IMR-90 (cell line): ENCODE data around the gene CSNK2A1. TPM values are rescaled to one million over a fixed set of nuclear protein-coding genes. Genes with fewer than 3 reads are reported as not detected.
A peak's percentile ranks its signal among the peaks of the same experiment; 100 is the strongest.
"Not testable (repeated sequence)": the region's sequence is repeated elsewhere in the genome, so short reads cannot be mapped to it uniquely, and the experiment has no call there.

Experiments
- ATAC-seq: fragments of 200-7000 bp; cut with Tn5 transposase; 2 replicates; pipeline ENCODE4 v1.9.1; 2020; ENCODE audit warnings: low read depth, mild to moderate bottlenecking, moderate library complexity
- BruUV-seq: library from RNA; stranded (reverse); fragments of 400-500 nt; replicated peaks from 2 replicates; lab custom pipeline; 2021; lab: Mats Ljungman, UMichigan
- CTCF ChIA-PET: fragments of 300-600 bp; formaldehyde crosslinking; extraction: SDS; loops from one replicate; lab custom pipeline; 2021; ENCODE audit warnings: antibody characterized with exemption; lab: Yijun Ruan, JAX
- POLR2A ChIA-PET: fragments of 300-600 bp; sonication (Branson Sonifier 250); formaldehyde crosslinking; loops from one replicate; lab custom pipeline; 2022; ENCODE audit warnings: antibody characterized with exemption; ENCODE audit not compliant: unreplicated experiment; lab: Charles Lee
- DNase-seq: peaks from one replicate; pipeline ENCODE4 v3.0.0; 2013
- H2AFZ ChIP-seq: replicated peaks from 2 replicates; pipeline ENCODE3; 2013; ENCODE audit warnings: low read length, mild to moderate bottlenecking; ENCODE audit not compliant: poor library complexity
- H2AK5ac ChIP-seq: 2 replicates; pipeline ENCODE4 v1.6.1; 2013; ENCODE audit warnings: low read depth, low read length, inconsistent platforms
- H2AK9ac ChIP-seq: replicated peaks from 2 replicates; pipeline ENCODE3; 2013; ENCODE audit warnings: mild to moderate bottlenecking, low read depth, low read length, moderate library complexity; ENCODE audit not compliant: poor library complexity
- H2BK120ac ChIP-seq: 2 replicates; pipeline ENCODE4 v1.6.1; 2013; ENCODE audit warnings: low read depth, low read length, inconsistent platforms
- H2BK15ac ChIP-seq: 3 replicates; pipeline ENCODE4 v1.6.1; 2013; ENCODE audit warnings: low read depth, low read length, inconsistent platforms
- H2BK20ac ChIP-seq: 2 replicates; pipeline ENCODE4 v1.6.1; 2013; ENCODE audit warnings: low read depth, mild to moderate bottlenecking, inconsistent platforms, low read length, moderate library complexity
- H2BK5ac ChIP-seq: 2 replicates; pipeline ENCODE4 v1.6.1; 2013; ENCODE audit warnings: mild to moderate bottlenecking, low read depth, low read length, inconsistent platforms; ENCODE audit not compliant: poor library complexity, severe bottlenecking
- H3K14ac ChIP-seq: replicated peaks from 2 replicates; pipeline ENCODE4 v1.6.1; 2013; ENCODE audit warnings: low read depth, low read length, inconsistent platforms
- H3K18ac ChIP-seq: 2 replicates; pipeline ENCODE4 v1.6.1; 2013; ENCODE audit warnings: low read depth, low read length, control low read depth
- H3K23ac ChIP-seq: 2 replicates; pipeline ENCODE4 v1.6.1; 2013; ENCODE audit warnings: low read depth, low read length, inconsistent platforms
- H3K27ac ChIP-seq: 2 replicates; pipeline ENCODE4 v1.5.1; 2013; ENCODE audit warnings: mild to moderate bottlenecking, control low read depth, low read length; ENCODE audit not compliant: insufficient read depth
- H3K27me3 ChIP-seq: 2 replicates; pipeline ENCODE4 v1.6.1; 2013; ENCODE audit warnings: low read length; ENCODE audit not compliant: control insufficient read depth, insufficient read depth
- H3K36me3 ChIP-seq: 2 replicates; pipeline ENCODE4 v1.6.1; 2013; ENCODE audit warnings: low read length, mixed read lengths; ENCODE audit not compliant: control insufficient read depth, insufficient read depth
- H3K4ac ChIP-seq: 2 replicates; pipeline ENCODE4 v1.6.1; 2013; ENCODE audit warnings: low read depth, low read length, inconsistent platforms
- H3K4me1 ChIP-seq: 2 replicates; pipeline ENCODE4 v1.6.1; 2013; ENCODE audit warnings: low read length, mixed read lengths; ENCODE audit not compliant: control insufficient read depth, insufficient read depth
- H3K4me2 ChIP-seq: 2 replicates; pipeline ENCODE4 v1.6.1; 2013; ENCODE audit warnings: low read depth, mild to moderate bottlenecking, control low read depth, low read length, moderate library complexity
- H3K4me3 ChIP-seq: 2 replicates; pipeline ENCODE4 v1.5.1; 2013; ENCODE audit warnings: low read depth, mild to moderate bottlenecking, control low read depth, low read length, moderate library complexity; ENCODE audit not compliant: insufficient read depth
- H3K56ac ChIP-seq: 2 replicates; pipeline ENCODE4 v1.6.1; 2013; ENCODE audit warnings: low read length, inconsistent platforms; ENCODE audit not compliant: insufficient read depth; ENCODE audit errors: extremely low read depth
- H3K79me1 ChIP-seq, 2 experiments: 2 replicates each; pipeline ENCODE4 v1.6.1; 2013; ENCODE audit warnings: low read length in 2 of 2, inconsistent platforms in 1 of 2, low read depth in 1 of 2
- H3K9ac ChIP-seq: 2 replicates; pipeline ENCODE4 v1.6.1; 2013; ENCODE audit warnings: low read depth, low read length, control low read depth
- H3K9me1 ChIP-seq: 2 replicates; pipeline ENCODE4 v1.6.1; 2013; ENCODE audit warnings: low read length, inconsistent platforms; ENCODE audit not compliant: insufficient read depth
- H3K9me3 ChIP-seq: 2 replicates; pipeline ENCODE4 v1.6.1; 2013; ENCODE audit warnings: low read length; ENCODE audit not compliant: control insufficient read depth, insufficient read depth
- H4K20me1 ChIP-seq: 2 replicates; pipeline ENCODE4 v1.6.1; 2013; ENCODE audit warnings: low read length, inconsistent platforms; ENCODE audit not compliant: insufficient read depth
- H4K5ac ChIP-seq: 2 replicates; pipeline ENCODE4 v1.6.1; 2013; ENCODE audit warnings: mild to moderate bottlenecking, low read depth, low read length, control low read depth
- H4K8ac ChIP-seq, 2 experiments: 2 replicates each; pipeline ENCODE4 v1.6.1; 2013; ENCODE audit warnings: low read depth in 2 of 2, low read length in 2 of 2, control low read depth in 1 of 2, inconsistent platforms in 1 of 2
- H4K91ac ChIP-seq: 2 replicates; pipeline ENCODE4 v1.6.1; 2013; ENCODE audit warnings: low read depth, low read length, inconsistent platforms; ENCODE audit not compliant: insufficient read depth
- BHLHE40 ChIP-seq: fragments of 150-350 bp; IDR thresholded peaks from 2 replicates; pipeline ENCODE4 v1.6.1; 2016; ENCODE audit warnings: mild to moderate bottlenecking, low read depth, low read length
- ELK1 ChIP-seq: fragments of 150-350 bp; IDR thresholded peaks from 2 replicates; pipeline ENCODE4 v1.6.1; 2016; ENCODE audit warnings: low read depth, mild to moderate bottlenecking, low read length, moderate library complexity, borderline replicate concordance
- MAFK ChIP-seq: IDR thresholded peaks from 2 replicates; pipeline ENCODE4 v1.6.1; 2012; ENCODE audit warnings: low read depth, low read length, improper control_type of control experiment
- POLR2A ChIP-seq: IDR thresholded peaks from 2 replicates; pipeline ENCODE4 v1.6.1; 2012; ENCODE audit warnings: mild to moderate bottlenecking, low read depth, low read length
- RAD21 ChIP-seq: IDR thresholded peaks from 2 replicates; pipeline ENCODE4 v1.6.1; 2012; ENCODE audit warnings: low read length, improper control_type of control experiment
- RFX5 ChIP-seq: IDR thresholded peaks from 2 replicates; pipeline ENCODE4 v1.8.0; 2012; ENCODE audit warnings: low read depth, mild to moderate bottlenecking, low read length, moderate library complexity
- WGBS, 2 experiments: methylation state at CpG; one replicate each; pipeline versions ENCODE4 v1.1.5 to v1.1.7; 2013; ENCODE audit warnings: missing lambda C conversion rate in 2 of 2; ENCODE audit not compliant: insufficient read length in 1 of 2; ENCODE audit errors: extremely low coverage in 2 of 2; 5-methylcytosine and 5-hydroxymethylcytosine counted together
- dilution Hi-C: fragments of 300-500 bp; cut with HindIII; formaldehyde crosslinking; loops from one replicate; pipeline ENCODE4 v1.14.3; 2018; ENCODE audit warnings: low sequenced_read_pairs; ENCODE audit not compliant: unreplicated experiment
- in situ Hi-C: fragments of 300-500 bp; cut with MboI; formaldehyde crosslinking; loops from 3 replicates; pipeline ENCODE4 v1.14.3; 2019; ENCODE audit warnings: low sequenced_read_pairs, inconsistent platforms, mixed read lengths
- intact Hi-C: fragments of 100-400 bp; cut with micrococcal nuclease; formaldehyde crosslinking; loops from 2 replicates; pipeline ENCODE4 v1.10.0; 2022
- polyA plus RNA-seq, 3 experiments: library from polyadenylated mRNA; depleted of rRNA; stranded (reverse); fragments of >200 nt; gene quantifications; 2 replicates each; pipeline ENCODE4 v1.2.3, GENCODE V29; 2012; ENCODE audit warnings: low replicate concordance in 1 of 3
- total RNA-seq: library from RNA; depleted of rRNA; stranded (reverse); fragments of >200 nt; gene quantifications from 2 replicates; pipeline ENCODE4 v1.2.3, GENCODE V29; 2012

CSNK2A1 gene
- total and polyA plus RNA-seq, 2 of the 4 experiments (the other 2 are of a cell fraction), result 86.3 to 151 TPM

- dilution Hi-C loops, result no loop called here
- POLR2A ChIA-PET, result no interaction called here
Observed at GRCh38 chr20:513429-513828, 30.2 kb downstream of the CSNK2A1 start.

GRCh38 chr20:510328-511057, 33.1 kb downstream of the CSNK2A1 start:
- H3K9me1 ChIP-seq, intact Hi-C loops, H3K56ac ChIP-seq, H2AK5ac ChIP-seq, H2AFZ ChIP-seq, H3K23ac ChIP-seq, H3K27me3 ChIP-seq, H3K4me2 ChIP-seq, H3K14ac ChIP-seq, H2BK5ac ChIP-seq, H4K91ac ChIP-seq, H3K18ac ChIP-seq, H3K9me3 ChIP-seq, H4K8ac ChIP-seq, H3K9ac ChIP-seq, POLR2A ChIA-PET, BruUV-seq, DNase-seq, H4K5ac ChIP-seq, H2BK120ac ChIP-seq, H3K27ac ChIP-seq, H3K4me3 ChIP-seq, H2BK15ac ChIP-seq, H3K4ac ChIP-seq, H2AK9ac ChIP-seq, H2BK20ac ChIP-seq, in situ Hi-C loops, ATAC-seq, dilution Hi-C loops: not testable (repeated sequence)
- Histone ChIP-seq H3K79me1 (peaks cover 24 to 78% of the 10 kb centered on the region in 2 experiments), H3K4me1 (peaks cover 12% of the 10 kb centered on the region), H4K20me1 (peaks cover 87% of the 10 kb centered on the region), H3K36me3 (peaks cover 11% of the 10 kb centered on the region)
- WGBS, 2 experiments, result no CpG with 5 or more reads among the region's 9 CpGs
- CTCF ChIA-PET, result interaction anchor here (0.5 to 0.7 kb wide), 2 partner anchors 26 to 78 kb away, joined by 3 to 4 read pairs; no protein-coding TSS in a partner anchor

More at GRCh38 chr20:513429-513828, 30.2 kb downstream of the CSNK2A1 start:
- no peak for ATAC-seq
- BruUV-seq, result no TSS peak
- intact Hi-C loops (no loop called here), in situ Hi-C loops (no loop called here)
- Histone ChIP-seq H3K4ac (no peak overlapping the region), H3K14ac (no peak overlapping the region), H2BK20ac (no peak overlapping the region), H3K36me3 (peaks cover 2% of the 10 kb centered on the region; the same call in 1 of the 2 replicates), H4K8ac (no peak overlapping the region), H3K27ac (no peak overlapping the region), H2AK5ac (no peak overlapping the region), H3K9me1 (peaks cover 12% of the 10 kb centered on the region), H3K9me3 (no peaks in the 10 kb centered on the region), H4K91ac (no peak overlapping the region), H3K9ac (no peak overlapping the region), H3K4me3 (no peak overlapping the region), H2BK120ac (no peak overlapping the region), H4K5ac (no peak overlapping the region), H3K4me1 (peaks cover 5% of the 10 kb centered on the region), H3K18ac (no peak overlapping the region), H3K79me1 (peaks cover 25 to 82% of the 10 kb centered on the region in 2 experiments), H3K23ac (no peak overlapping the region), H3K4me2 (no peak overlapping the region), H2AFZ (no peak overlapping the region), H2AK9ac (no peak overlapping the region), H4K20me1 (peaks cover 90% of the 10 kb centered on the region), H3K56ac (no peak overlapping the region), H3K27me3 (no peaks in the 10 kb centered on the region), H2BK15ac (no peak overlapping the region), H2BK5ac (no peak overlapping the region)
- no CpG with 5 or more reads among the region's 2 CpGs for WGBS, 2 experiments
- CTCF ChIA-PET, result no interaction called here
- peak; percentile 44 for DNase-seq
- no peak for TF ChIP-seq ELK1
- no peak for TF ChIP-seq BHLHE40
- no peak for TF ChIP-seq POLR2A
- TF ChIP-seq RFX5, result no peak
- TF ChIP-seq MAFK, result no peak
- no peak for TF ChIP-seq RAD21
